ELF-1 (cell line): ENCODE data around the gene TLE1.
"Not testable (repeated sequence)": the region's sequence is repeated elsewhere in the genome, so short reads cannot be mapped to it uniquely, and the experiment has no call there.

ENCODE experiments used
- DNase-seq: peaks from one replicate; pipeline ENCODE4 v3.0.0-alpha.2; 2016; ENCODE audit warnings: low read depth, low spot score

TLE1 gene

GRCh38 chr9:81689343-81690175 lies at the start of gene TLE1:
Gene TLE1 (minus strand): TSS chr9:81689547. CDS start chr9:81688240, 1,307 bp downstream.
- DNase-seq = peak; percentile 100

DNA sequence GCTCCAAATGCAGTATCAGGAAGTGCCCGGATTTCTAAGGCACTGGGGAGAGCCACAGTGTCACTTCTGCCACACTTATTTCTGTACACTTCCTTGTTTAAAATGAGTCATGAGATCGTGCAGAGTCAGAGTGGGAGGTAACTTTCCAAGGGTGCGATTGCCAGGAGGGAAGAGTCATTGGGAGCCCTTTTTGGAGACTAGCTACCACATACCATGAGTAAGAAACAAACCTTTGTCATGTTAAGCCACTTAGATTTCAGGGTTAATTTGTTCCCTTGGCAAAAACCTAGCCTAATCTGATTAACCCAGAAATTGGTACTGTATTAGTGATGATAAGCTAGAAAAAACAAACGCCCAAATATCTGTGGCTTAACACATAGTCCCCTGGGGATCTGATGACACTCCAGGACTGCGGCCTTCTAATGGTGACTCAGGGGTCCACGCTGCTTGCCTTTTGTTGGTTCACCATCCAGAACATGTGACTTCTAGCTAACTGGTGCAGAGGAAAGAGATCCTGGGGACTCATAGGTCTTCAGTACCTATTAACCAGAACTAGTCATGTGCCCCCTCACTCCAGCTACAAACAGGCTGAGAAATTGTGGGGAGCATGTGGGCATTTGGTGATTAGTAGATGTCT lies 48.6 kb upstream of the TLE1 start:
- DNase-seq = no peak

DNA sequence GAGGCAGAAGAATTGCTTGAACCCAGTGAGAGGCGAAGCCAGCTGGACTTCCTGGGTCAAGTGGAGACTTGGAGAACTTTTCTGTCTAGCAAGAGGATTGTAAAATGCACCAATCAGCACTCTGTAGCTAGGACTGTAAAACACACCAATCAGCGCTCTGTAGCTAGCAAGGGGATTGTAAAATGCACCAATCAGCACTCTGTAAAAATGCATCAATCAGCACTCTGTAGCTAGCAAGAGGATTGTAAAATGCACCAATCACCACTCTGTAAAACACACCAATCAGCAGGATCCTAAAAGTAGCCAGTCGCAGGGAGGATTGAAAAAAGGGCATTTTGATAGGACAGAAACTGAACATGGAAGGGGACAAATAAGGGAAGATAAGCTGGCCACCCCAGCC lies 41.2 kb upstream of the TLE1 start:
- not testable (repeated sequence) for DNase-seq

DNA sequence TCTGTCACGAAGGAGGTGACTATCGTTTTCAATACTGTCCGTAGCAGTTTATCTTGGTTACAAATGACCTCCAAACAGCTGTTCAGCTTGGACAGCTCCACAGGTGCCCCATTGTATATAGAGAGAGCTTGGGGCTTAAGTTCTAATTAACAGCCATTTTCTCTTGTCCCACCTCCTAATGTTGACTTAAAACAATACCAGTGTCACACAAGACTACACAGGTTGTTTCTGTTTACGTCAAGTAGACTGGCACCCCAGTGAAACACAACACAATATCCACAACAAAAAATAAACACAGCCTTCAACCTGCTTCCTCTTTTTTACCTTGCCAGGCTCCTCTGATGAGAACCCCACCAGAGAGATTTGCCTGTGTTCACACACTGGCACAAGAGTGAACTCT lies 39.8 kb upstream of the TLE1 start:
- DNase-seq = no peak

- DNase-seq = no peak
Observed at GRCh38 chr9:81724242-81724889, 35.0 kb upstream of the TLE1 start.

DNA sequence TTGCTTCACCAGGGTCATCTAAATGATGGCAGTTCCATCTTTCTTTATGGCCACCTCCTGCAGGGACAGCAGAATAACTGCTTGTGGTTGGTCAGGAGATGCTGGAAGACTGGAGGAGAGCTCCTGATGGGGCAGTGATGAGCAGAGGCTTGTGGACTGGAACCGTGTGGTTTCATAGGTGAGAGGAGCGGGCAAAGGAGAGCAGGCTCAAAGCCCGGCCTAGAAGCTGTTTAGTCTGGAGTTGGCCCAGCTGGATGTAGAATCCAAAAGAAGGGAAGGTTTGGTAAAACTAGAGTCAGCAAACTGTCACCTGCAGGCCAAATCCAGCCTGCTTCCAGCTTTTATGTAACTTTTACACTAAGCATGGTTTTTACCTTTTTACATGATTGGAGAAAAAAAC lies 32.9 kb upstream of the TLE1 start:
- no peak for DNase-seq

GRCh38 chr9:81720450-81721086 lies 31.2 kb upstream of the TLE1 start:
- DNase-seq = peak; percentile 23

- no peak for DNase-seq
Observed at GRCh38 chr9:81719972-81720371, 30.6 kb upstream of the TLE1 start.

GRCh38 chr9:81718244-81718643 lies 28.9 kb upstream of the TLE1 start:
- DNase-seq = no peak

DNA sequence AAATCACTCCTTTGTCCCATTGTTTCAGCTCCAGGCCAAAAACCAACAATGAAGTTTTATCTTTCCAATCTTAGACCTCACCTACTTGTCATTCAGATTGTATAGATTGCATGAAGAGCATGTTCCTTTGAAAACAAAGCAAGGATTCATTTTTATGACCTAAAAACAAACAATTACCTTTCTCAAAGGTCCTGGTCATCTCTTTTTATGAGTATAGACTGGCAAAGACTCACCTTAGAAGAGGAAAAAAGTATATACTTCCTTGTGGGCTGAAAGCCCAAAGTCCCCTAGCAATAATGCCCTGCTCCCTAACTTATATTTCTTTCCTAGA lies 28.4 kb upstream of the TLE1 start:
- DNase-seq = no peak

- DNase-seq = no peak
Observed at GRCh38 chr9:81717061-81717746, 27.9 kb upstream of the TLE1 start.

DNA sequence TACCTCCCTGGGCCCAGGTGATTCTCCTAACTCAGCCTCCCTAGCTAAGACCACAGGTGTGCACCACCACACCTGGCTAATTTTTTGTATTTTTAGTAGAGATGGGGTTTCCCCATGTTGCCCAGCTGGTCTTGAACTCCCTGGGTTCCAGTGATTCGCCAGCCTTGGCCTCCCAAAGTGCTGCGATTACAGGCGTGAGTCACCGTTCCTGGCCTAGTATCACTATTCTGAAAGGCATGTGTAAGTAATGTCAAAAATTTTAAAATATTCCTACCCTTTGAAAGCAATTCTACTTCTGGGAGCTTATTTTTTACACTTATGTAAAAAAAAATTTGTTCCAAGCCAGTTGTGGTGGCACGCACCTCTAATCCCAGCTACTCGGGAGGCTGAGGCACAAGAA lies 27.1 kb upstream of the TLE1 start:
- no peak for DNase-seq

GRCh38 chr9:81705578-81705977 lies 16.2 kb upstream of the TLE1 start:
- no peak for DNase-seq

DNA sequence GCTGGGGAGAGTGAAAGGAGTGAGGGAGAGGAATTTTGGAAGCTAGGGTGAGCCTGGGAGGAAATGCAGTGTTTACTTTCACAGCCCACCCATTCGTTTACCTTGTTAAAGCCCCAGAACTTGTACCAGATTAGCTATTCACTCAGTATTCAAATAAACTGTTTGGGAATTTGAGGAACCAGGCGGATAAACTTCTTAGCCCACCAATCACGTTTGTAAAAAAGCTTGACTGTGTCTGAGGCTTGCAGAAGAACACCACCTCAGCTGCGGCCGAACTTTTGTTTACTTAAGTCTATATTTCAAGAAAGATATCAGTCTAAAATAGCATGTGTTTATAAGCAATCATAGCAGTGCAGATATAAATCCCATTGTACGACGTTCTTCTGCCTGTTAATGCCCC lies 5.2 kb upstream of the TLE1 start:
- DNase-seq = no peak

DNA sequence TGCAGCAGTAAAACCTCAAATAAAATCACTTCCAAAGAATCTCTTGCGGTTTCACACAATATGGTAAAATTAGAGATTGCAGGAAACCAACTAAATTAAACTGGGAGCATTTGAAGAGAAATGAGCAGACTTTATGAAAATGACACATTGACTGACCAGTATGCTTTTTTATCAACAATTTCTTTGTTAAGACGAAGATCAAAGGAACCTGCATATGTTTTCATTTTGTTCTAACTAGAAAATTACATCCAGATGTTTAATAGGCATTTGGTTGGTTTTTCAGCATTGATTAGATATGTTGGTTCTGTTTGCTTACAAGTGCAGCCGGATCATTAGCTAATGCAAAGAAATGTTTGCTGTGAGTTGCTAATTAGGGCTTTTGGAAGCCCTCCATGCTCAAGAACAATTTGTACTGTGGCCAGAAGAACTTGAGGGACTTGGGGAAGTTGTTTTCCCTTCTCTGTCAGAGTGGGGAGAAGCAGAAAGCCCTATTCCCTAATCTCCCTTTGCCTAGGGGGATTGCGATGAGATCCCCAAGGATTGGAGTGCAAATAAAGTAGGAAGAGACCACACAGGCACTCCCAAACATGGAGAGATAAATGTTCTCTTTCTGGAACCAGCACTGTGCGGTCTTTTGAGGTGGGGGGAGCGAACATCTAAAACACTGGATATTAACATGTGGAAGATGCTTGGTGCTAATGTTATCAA lies 4.5 kb upstream of the TLE1 start:
- DNase-seq = no peak

DNA sequence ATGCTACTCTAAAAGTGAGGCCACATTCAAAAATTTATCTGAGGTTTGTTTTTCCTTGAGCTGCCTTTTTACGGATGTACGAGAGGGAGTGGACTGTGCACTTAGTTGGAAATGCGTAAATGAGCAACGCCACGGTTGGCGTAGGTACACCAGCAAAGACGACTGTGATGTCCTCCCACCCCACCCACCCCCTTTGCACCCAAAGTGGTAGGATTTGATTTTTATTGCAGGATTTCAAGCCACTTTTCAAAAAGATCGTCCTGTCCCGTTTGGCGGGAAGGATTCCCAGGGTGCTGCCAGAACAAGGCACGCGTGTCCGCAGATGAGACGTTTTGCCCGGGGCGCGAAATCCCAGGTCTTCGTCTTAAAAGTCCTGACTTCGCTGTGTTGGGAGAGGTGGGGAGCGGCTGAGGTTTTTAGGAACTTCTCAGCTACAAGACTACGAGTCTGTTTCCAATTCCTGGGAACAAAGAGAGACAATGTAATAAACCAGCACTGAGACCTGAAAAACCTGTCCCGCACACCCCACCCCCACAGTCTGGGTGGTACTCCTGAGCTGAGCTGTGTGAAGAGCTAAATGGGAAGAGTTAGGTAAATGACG lies 1.0 kb upstream of the TLE1 start:
- peak; percentile 93 for DNase-seq

DNA sequence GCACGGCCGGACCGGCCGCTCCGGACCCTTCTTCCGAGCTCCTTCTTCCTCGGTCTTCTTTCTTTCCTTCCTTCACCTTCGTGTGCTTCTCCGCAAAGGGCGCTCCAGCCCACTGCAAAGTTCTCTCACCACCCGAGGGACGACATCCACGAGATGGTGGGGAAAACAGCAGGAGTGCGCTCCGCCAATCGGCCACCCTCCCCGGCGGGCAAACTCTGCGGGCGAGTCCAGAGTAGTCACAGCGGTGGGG lies 329 bp downstream of the TLE1 start:
- not testable (repeated sequence) for DNase-seq

DNA sequence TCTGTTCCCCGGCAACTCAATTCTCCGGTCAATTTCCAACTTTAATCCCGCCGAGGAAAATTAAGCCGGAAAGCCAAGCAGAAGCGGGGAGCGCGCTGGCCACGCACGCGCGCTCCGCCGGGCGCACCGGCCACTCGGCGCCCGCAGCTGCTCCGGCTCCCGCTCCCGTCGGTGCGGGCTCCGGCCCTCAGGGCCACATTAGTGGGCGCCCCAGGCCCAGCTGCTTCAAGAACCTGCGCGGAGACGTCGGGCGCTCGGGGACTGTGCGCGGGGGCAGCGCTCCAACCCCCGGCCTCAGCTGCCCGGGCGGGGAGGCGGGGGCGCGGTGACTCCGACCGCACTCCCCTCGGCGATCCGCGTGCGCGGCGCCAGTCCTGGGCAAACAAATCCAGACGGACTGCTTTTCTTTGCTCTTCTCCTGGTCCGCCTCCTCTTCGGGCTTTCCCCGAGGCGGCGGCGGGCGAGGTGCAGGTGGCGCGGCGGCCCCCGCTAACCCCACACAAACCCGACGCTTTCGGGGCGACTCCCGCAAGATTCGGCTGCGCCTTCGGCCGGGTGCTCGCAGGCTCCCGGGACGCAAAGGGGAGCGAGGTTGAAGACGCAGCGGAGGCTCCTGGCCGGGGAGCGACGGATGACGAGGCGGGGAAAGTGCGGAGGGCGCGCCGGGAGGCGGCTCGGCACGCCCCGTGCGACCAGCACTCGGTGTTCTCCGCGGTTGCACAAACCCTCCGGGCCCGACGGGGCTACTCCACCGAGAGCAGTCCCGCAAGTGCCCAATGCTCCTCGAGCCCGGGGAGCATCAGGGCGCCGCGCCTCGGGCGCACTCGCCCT lies 870 bp downstream of the TLE1 start:
- peak; percentile 70 for DNase-seq

DNA sequence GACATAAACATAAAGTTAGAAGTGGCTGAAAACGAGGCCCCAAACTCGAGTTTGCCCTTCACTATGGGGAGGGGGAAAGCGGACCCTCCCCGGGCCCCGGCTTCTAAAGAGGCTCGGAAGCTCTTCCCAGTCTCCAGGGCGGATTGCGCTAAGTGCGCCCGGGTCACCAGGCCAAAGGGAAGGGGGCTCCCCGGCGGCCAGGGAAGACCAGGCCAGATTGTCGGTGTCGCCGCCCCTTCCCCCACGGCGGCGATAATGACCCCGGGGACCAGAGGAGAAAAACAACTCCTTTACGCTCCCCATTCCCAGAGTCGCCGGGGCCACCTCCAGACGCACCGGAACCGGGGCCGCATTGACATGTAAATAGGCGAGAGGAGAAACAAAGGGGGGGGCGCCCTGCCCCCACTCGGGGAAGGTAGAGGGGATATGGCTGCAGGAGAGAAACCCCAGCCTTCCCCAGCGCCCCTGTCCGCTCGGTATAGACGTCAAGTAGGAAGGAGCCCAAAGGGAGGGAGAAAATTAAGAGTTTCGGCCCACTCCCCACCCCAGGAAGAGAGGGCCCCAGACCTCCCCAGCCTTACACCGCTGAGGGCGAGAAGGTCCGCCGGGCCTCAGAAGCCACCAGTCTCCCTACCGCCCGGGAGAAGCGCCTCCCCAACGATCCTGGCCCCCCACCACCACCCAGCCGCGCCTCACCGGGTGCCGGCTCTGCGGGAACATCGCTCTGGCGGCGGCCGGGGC lies 1.7 kb downstream of the TLE1 start:
- DNase-seq = peak; percentile 75
